Measurements from ENCODE around the gene SFTA2. TPM values are rescaled to one million over a fixed set of nuclear protein-coding genes. Genes with fewer than 3 reads are reported as not detected.

SFTA2 gene
- polyA plus RNA-seq, 1 donor from 2014 or later, result not detected

DNA sequence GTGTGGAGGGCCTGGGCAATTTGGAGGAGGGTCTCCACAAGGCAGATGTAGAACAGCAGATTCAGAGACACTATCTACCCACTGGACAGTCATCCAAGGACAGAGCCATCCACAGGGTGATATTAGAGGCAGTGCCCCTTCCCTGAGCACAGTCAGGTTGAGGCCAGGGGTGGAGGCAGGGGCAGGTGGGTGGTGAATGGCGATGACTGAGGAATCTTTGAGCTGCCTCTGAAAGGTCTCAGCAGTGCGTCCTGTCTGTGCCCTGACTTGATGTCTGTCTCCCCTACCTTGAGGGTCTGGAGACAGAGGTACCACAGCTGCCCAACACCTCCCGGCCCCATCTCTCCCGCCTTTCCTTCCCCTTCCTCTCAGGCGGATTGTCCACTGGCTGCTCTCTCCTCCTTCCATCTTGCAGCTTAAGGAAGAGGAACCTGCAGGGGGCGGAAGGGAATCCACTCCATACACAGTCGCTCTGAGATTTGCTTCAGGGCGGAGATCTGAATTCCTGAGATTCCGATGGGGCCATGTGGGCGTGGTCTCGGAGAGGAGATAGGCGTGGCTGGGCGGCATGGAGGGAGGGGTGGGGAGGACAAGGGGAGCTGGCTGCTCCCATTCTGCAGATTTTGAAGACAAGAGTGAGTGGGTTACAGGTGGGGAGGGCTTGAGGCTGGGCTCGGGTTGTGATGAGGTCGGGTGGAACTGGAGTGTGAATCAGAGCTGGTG is 10.5 kb upstream of the SFTA2 start:
- no peak overlapping the region for H3K4me2 ChIP-seq (ENCODE audit: low read length)
- no peak overlapping the region for H2AFZ ChIP-seq (ENCODE audit: low read depth, low read length)
- TF ChIP-seq, protein P1, sequence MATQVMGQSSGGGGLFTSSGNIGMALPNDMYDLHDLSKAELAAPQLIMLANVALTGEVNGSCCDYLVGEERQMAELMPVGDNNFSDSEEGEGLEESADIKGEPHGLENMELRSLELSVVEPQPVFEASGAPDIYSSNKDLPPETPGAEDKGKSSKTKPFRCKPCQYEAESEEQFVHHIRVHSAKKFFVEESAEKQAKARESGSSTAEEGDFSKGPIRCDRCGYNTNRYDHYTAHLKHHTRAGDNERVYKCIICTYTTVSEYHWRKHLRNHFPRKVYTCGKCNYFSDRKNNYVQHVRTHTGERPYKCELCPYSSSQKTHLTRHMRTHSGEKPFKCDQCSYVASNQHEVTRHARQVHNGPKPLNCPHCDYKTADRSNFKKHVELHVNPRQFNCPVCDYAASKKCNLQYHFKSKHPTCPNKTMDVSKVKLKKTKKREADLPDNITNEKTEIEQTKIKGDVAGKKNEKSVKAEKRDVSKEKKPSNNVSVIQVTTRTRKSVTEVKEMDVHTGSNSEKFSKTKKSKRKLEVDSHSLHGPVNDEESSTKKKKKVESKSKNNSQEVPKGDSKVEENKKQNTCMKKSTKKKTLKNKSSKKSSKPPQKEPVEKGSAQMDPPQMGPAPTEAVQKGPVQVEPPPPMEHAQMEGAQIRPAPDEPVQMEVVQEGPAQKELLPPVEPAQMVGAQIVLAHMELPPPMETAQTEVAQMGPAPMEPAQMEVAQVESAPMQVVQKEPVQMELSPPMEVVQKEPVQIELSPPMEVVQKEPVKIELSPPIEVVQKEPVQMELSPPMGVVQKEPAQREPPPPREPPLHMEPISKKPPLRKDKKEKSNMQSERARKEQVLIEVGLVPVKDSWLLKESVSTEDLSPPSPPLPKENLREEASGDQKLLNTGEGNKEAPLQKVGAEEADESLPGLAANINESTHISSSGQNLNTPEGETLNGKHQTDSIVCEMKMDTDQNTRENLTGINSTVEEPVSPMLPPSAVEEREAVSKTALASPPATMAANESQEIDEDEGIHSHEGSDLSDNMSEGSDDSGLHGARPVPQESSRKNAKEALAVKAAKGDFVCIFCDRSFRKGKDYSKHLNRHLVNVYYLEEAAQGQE (IDR thresholded peaks at IDR 0.05; ENCODE audit: borderline replicate concordance), result no peak
- no peak for TF ChIP-seq POLR2AphosphoS5 (IDR thresholded peaks at IDR 0.05)
- no peak for TF ChIP-seq EP300 (conservative IDR thresholded peaks at IDR 0.05; ENCODE audit: poor library complexity, severe bottlenecking)
- no peak for TF ChIP-seq MXI1 (conservative IDR thresholded peaks at IDR 0.05; ENCODE audit: poor library complexity, severe bottlenecking)
- no peak overlapping the region for H3K27ac ChIP-seq (ENCODE audit: low read length)
- no peaks in the 10 kb centered on the region for H3K79me2 ChIP-seq (replicated peaks; ENCODE audit: insufficient read depth, low read length)
- H3F3A ChIP-seq (ENCODE audit: insufficient read depth, low read length, poor library complexity, severe bottlenecking), result no peaks in the 10 kb centered on the region
- no peaks in the 10 kb centered on the region for H3K9me2 ChIP-seq (ENCODE audit: insufficient read depth, low read length)
- H3K4me3 ChIP-seq (ENCODE audit: low read length), result no peak overlapping the region
- H3K9ac ChIP-seq (ENCODE audit: low read length), result no peak overlapping the region
- H3K9me3 ChIP-seq (ENCODE audit: low read length), result no peaks in the 10 kb centered on the region
- H4K20me1 ChIP-seq (ENCODE audit: insufficient read depth), result no peaks in the 10 kb centered on the region
- H3K27me3 ChIP-seq (ENCODE audit: insufficient read depth, low read depth, low read length), result no peaks in the 10 kb centered on the region
- no peaks in the 10 kb centered on the region for H3K36me3 ChIP-seq (ENCODE audit: insufficient read depth, low read length)

DNA sequence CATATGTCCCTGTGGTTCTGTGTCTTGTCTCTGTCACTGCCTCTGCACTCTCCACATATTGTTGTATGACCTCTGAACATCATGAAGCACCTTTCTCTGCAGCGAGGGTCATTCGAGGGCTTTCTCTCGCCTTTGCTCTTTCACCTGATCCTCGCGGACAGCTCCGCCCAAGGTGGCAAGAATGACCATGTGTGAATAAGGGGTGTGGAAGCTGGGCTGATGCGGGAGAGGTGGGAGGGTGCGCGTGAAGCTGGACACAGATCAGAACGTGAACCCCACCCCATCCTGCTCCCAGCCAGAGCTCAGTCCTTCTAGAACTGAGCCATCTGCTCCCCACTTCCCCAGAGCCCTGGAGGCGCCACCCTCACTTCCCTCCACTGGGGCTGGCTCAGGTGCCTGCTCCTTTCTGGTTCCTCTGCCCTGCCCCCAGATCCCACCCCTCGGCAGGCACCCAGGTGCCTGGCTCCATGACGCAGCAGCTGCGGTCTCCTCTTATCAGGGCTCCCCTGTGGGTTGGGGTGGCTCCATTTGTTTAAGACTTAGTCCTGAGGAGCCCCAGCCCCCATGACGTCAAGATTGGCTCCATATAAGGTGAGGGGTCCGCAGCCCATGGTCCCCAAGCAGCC is 8.5 kb upstream of the SFTA2 start, which contains the start of gene MUCL3:
Gene MUCL3 (plus strand): TSS at position 613 of the 626 bp plus-strand sequence. CDS start 27 bp downstream, outside the sequence.
- no peaks in the 10 kb centered on the region for H3K36me3 ChIP-seq (ENCODE audit: insufficient read depth, low read length)
- H2AFZ ChIP-seq (ENCODE audit: low read depth, low read length), result no peak within 1 kb of the TSS
- no peaks in the 10 kb centered on the region for H4K20me1 ChIP-seq (ENCODE audit: insufficient read depth)
- H3K4me3 ChIP-seq (ENCODE audit: low read length), result no peak within 1 kb of the TSS
- no peak within 1 kb of the TSS for H3K9ac ChIP-seq (ENCODE audit: low read length)
- TF ChIP-seq EP300 (conservative IDR thresholded peaks at IDR 0.05; ENCODE audit: poor library complexity, severe bottlenecking) (no peak), EZH2 (IDR thresholded peaks at IDR 0.05; ENCODE audit: borderline replicate concordance, insufficient read depth, low read length, poor library complexity, severe bottlenecking) (no peak), MXI1 (conservative IDR thresholded peaks at IDR 0.05; ENCODE audit: poor library complexity, severe bottlenecking) (no peak), TAF1 (IDR thresholded peaks at IDR 0.05; ENCODE audit: low read depth) (no peak), RAD21 (conservative IDR thresholded peaks at IDR 0.05) (no peak), SMC3 (conservative IDR thresholded peaks at IDR 0.05; ENCODE audit: poor library complexity) (no peak), POLR2AphosphoS5 (IDR thresholded peaks at IDR 0.05) (no peak)
- TF ChIP-seq, protein P1 (IDR thresholded peaks at IDR 0.05; ENCODE audit: borderline replicate concordance), result no peak
- TF ChIP-seq, protein P2, sequence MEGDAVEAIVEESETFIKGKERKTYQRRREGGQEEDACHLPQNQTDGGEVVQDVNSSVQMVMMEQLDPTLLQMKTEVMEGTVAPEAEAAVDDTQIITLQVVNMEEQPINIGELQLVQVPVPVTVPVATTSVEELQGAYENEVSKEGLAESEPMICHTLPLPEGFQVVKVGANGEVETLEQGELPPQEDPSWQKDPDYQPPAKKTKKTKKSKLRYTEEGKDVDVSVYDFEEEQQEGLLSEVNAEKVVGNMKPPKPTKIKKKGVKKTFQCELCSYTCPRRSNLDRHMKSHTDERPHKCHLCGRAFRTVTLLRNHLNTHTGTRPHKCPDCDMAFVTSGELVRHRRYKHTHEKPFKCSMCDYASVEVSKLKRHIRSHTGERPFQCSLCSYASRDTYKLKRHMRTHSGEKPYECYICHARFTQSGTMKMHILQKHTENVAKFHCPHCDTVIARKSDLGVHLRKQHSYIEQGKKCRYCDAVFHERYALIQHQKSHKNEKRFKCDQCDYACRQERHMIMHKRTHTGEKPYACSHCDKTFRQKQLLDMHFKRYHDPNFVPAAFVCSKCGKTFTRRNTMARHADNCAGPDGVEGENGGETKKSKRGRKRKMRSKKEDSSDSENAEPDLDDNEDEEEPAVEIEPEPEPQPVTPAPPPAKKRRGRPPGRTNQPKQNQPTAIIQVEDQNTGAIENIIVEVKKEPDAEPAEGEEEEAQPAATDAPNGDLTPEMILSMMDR (IDR thresholded peaks at IDR 0.05; ENCODE audit: poor library complexity, severe bottlenecking), result no peak
- H3K4me2 ChIP-seq (ENCODE audit: low read length), result no peak within 1 kb of the TSS
- H3K9me3 ChIP-seq (ENCODE audit: low read length), result no peaks in the 10 kb centered on the region
- H3K27me3 ChIP-seq (ENCODE audit: insufficient read depth, low read depth, low read length), result no peaks in the 10 kb centered on the region
- H3F3A ChIP-seq (ENCODE audit: insufficient read depth, low read length, poor library complexity, severe bottlenecking), result no peaks in the 10 kb centered on the region
- H3K9me2 ChIP-seq (ENCODE audit: insufficient read depth, low read length), result no peaks in the 10 kb centered on the region
- H3K27ac ChIP-seq (ENCODE audit: low read length), result no peak within 1 kb of the TSS
- no peaks in the 10 kb centered on the region for H3K79me2 ChIP-seq (replicated peaks; ENCODE audit: insufficient read depth, low read length)
